ENCODE measurements around the gene GAREM1. TPM values are rescaled to one million over a fixed set of nuclear protein-coding genes. Genes with fewer than 3 reads are reported as not detected.

The GAREM1 gene
- total RNA-seq, 1 donor from 2014 or later: 8.7 TPM

- Mint-ChIP-seq H3K36me3 (ENCODE audit: unreplicated experiment) (no peaks in the 10 kb centered on the region), H3K9me3 (ENCODE audit: unreplicated experiment) (peaks cover 2% of the 10 kb centered on the region), H3K4me1 (ENCODE audit: low read depth, unreplicated experiment) (peaks cover 10% of the 10 kb centered on the region), H3K4me3 (ENCODE audit: unreplicated experiment) (no peak overlapping the region), H3K27me3 (ENCODE audit: unreplicated experiment) (peaks cover 3% of the 10 kb centered on the region), H3K27ac (ENCODE audit: unreplicated experiment) (no peak overlapping the region)
- no peak for TF ChIP-seq CTCF (IDR thresholded peaks at IDR 0.05; ENCODE audit: partially characterized antibody, unreplicated experiment)
- DNase-seq: no peak
These were observed 200.3 kb downstream of the GAREM1 start for GRCh38 chr18:32270341-32270740.

GRCh38 chr18:32267463-32267862 is 203.2 kb downstream of the GAREM1 start:
- peaks cover 10% of the 10 kb centered on the region for H3K4me1 Mint-ChIP-seq (ENCODE audit: low read depth, unreplicated experiment)
- TF ChIP-seq CTCF (IDR thresholded peaks at IDR 0.05; ENCODE audit: partially characterized antibody, unreplicated experiment): no peak
- no peak for DNase-seq
- H3K27ac Mint-ChIP-seq (ENCODE audit: unreplicated experiment): no peak overlapping the region
- peaks cover 2% of the 10 kb centered on the region for H3K9me3 Mint-ChIP-seq (ENCODE audit: unreplicated experiment)
- no peaks in the 10 kb centered on the region for H3K36me3 Mint-ChIP-seq (ENCODE audit: unreplicated experiment)
- no peak overlapping the region for H3K4me3 Mint-ChIP-seq (ENCODE audit: unreplicated experiment)
- no peaks in the 10 kb centered on the region for H3K27me3 Mint-ChIP-seq (ENCODE audit: unreplicated experiment)

GRCh38 chr18:32264401-32264800 is 206.3 kb downstream of the GAREM1 start:
- peaks cover 10% of the 10 kb centered on the region for H3K4me1 Mint-ChIP-seq (ENCODE audit: low read depth, unreplicated experiment)
- DNase-seq: no peak
- no peak for TF ChIP-seq CTCF (IDR thresholded peaks at IDR 0.05; ENCODE audit: partially characterized antibody, unreplicated experiment)
- H3K27me3 Mint-ChIP-seq (ENCODE audit: unreplicated experiment): no peaks in the 10 kb centered on the region
- H3K27ac Mint-ChIP-seq (ENCODE audit: unreplicated experiment): no peak overlapping the region
- H3K4me3 Mint-ChIP-seq (ENCODE audit: unreplicated experiment): no peak overlapping the region
- no peaks in the 10 kb centered on the region for H3K36me3 Mint-ChIP-seq (ENCODE audit: unreplicated experiment)
- H3K9me3 Mint-ChIP-seq (ENCODE audit: unreplicated experiment): peaks cover 2% of the 10 kb centered on the region

- peaks cover 6% of the 10 kb centered on the region for H3K4me1 Mint-ChIP-seq (ENCODE audit: low read depth, unreplicated experiment)
- H3K9me3 Mint-ChIP-seq (ENCODE audit: unreplicated experiment): peaks cover 2% of the 10 kb centered on the region
- no peaks in the 10 kb centered on the region for H3K36me3 Mint-ChIP-seq (ENCODE audit: unreplicated experiment)
These were observed 208.6 kb downstream of the GAREM1 start for GRCh38 chr18:32262092-32262491.

GRCh38 chr18:32261003-32261402 is 209.7 kb downstream of the GAREM1 start:
- Mint-ChIP-seq H3K4me1 (ENCODE audit: low read depth, unreplicated experiment) (peaks cover 9% of the 10 kb centered on the region), H3K27me3 (ENCODE audit: unreplicated experiment) (no peaks in the 10 kb centered on the region), H3K9me3 (ENCODE audit: unreplicated experiment) (no peaks in the 10 kb centered on the region), H3K36me3 (ENCODE audit: unreplicated experiment) (no peaks in the 10 kb centered on the region), H3K4me3 (ENCODE audit: unreplicated experiment) (no peak overlapping the region), H3K27ac (ENCODE audit: unreplicated experiment) (no peak overlapping the region)
- DNase-seq: no peak
- TF ChIP-seq CTCF (IDR thresholded peaks at IDR 0.05; ENCODE audit: partially characterized antibody, unreplicated experiment): peak; percentile 45

More at GRCh38 chr18:32262092-32262491, 208.6 kb downstream of the GAREM1 start:
- DNase-seq: no peak
- Mint-ChIP-seq H3K27me3 (ENCODE audit: unreplicated experiment) (no peaks in the 10 kb centered on the region), H3K27ac (ENCODE audit: unreplicated experiment) (no peak overlapping the region), H3K4me3 (ENCODE audit: unreplicated experiment) (no peak overlapping the region)
- TF ChIP-seq CTCF (IDR thresholded peaks at IDR 0.05; ENCODE audit: partially characterized antibody, unreplicated experiment): no peak

All from glutamatergic neuron (in vitro differentiated cells).